ENCODE measurements around the gene MYO1E.
"Not testable (repeated sequence)": the region's sequence is repeated elsewhere in the genome, so short reads cannot be mapped to it uniquely, and the experiment has no call there.

The MYO1E gene

GRCh38 chr15:59131969-59132562 is 240.6 kb downstream of the MYO1E start:
- Histone ChIP-seq H3K36me3 (peaks cover 36 to 41% (median 38%) of the 10 kb centered on the region in 3 donors), H3K4me1 (no peaks in the 10 kb centered on the region), H3K27me3 (no peaks in the 10 kb centered on the region), H3K27ac (no peak overlapping the region), H3K9me3 (peaks cover 0 to 12% (median 5%) of the 10 kb centered on the region in 3 donors), H3K4me3 (no peak overlapping the region)
- intact Hi-C loops (cut with DNase I; ENCODE audit: low total_unique reads) = no loop called here
- no peak for DNase-seq
- no peak for TF ChIP-seq CTCF (IDR thresholded peaks at IDR 0.05)

DNA sequence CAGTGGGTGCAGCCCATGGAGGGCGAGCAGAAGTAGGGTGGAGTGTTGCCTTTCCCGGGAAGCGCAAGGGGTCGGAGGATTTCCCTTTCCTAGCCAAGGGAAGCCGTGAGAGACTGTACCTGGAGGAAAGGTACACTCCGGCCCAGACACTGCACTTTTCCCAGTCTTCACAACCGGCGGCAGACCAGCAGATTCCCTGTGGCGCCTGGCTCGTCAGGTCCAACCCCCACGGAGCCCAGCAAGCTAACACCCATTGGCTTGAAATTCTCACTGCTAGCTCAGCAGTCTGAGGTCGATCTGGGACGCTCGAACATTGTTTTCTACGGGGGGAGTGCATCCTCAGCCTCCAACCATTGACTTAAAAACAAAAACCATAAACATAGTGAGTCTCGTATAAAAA is 241.2 kb downstream of the MYO1E start:
- Histone ChIP-seq H3K4me1 (no peaks in the 10 kb centered on the region), H3K27ac (no peak overlapping the region), H3K9me3 (peaks cover 0 to 18% (median 10%) of the 10 kb centered on the region in 3 donors), H3K27me3 (no peaks in the 10 kb centered on the region), H3K4me3 (no peak overlapping the region), H3K36me3 (peaks cover 30 to 35% (median 32%) of the 10 kb centered on the region in 3 donors)
- DNase-seq = no peak
- intact Hi-C loops (cut with DNase I; ENCODE audit: low total_unique reads) = no loop called here
- TF ChIP-seq CTCF (IDR thresholded peaks at IDR 0.05) = no peak

DNA sequence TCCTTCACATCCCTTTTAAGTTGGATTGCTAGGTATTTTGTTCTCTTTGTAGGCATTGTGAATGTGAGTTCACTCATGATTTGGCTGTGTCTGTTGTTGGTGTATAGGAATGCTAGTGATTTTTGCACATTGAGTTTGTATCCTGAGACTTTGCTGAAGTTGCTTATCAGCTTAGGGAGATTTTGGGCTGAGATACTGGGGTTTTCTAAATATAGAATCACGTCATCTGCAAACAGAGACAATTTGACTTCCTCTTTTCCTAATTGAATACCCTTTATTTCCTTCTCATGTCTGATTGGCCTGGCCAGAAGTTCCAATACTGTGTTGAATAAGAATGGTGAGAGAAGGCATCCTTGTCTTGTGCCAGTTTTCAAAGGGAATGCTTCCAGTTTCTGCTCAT is 245.4 kb downstream of the MYO1E start:
- DNase-seq; H3K4me1 ChIP-seq; H3K27ac ChIP-seq; H3K4me3 ChIP-seq; intact Hi-C loops (cut with DNase I; ENCODE audit: low total_unique reads); H3K36me3 ChIP-seq; H3K27me3 ChIP-seq: not testable (repeated sequence)
- peaks cover 0 to 19% (median 10%) of the 10 kb centered on the region in 3 donors for H3K9me3 ChIP-seq

- peaks cover 0 to 19% (median 10%) of the 10 kb centered on the region in 3 donors for H3K9me3 ChIP-seq
- intact Hi-C loops (cut with DNase I; ENCODE audit: low total_unique reads); H3K27ac ChIP-seq; H3K27me3 ChIP-seq; H3K36me3 ChIP-seq; DNase-seq; H3K4me3 ChIP-seq; H3K4me1 ChIP-seq: not testable (repeated sequence)
These were observed 247.0 kb downstream of the MYO1E start for GRCh38 chr15:59125683-59126082.

DNA sequence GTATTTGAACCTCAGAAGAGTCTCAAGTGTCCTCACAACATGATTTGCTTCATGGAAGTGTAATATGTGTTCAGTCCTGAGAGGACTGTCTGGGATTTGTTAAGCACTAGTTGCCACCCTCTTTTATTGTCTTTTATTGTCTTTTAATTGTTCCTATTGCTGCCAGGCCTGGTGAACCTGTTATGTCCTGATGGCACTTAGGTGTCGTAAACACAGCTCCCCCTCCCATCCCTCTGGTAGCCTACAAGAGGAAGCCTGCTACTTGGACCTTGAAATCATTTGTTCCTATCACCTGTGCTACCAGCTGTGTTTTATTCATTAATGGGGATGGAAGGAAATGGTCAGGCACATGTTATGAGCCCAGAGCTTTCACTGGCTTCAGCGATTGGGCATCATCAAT is 248.4 kb downstream of the MYO1E start:
- H3K27ac ChIP-seq = no peak overlapping the region
- H3K27me3 ChIP-seq = no peaks in the 10 kb centered on the region
- no peak for DNase-seq
- intact Hi-C loops (cut with DNase I; ENCODE audit: low total_unique reads) = no loop called here
- H3K4me3 ChIP-seq = no peak overlapping the region
- H3K9me3 ChIP-seq = peaks cover 0 to 19% (median 6%) of the 10 kb centered on the region in 3 donors
- H3K36me3 ChIP-seq = no peaks in the 10 kb centered on the region
- TF ChIP-seq CTCF (IDR thresholded peaks at IDR 0.05) = no peak
- H3K4me1 ChIP-seq = no peaks in the 10 kb centered on the region

- TF ChIP-seq CTCF (IDR thresholded peaks at IDR 0.05) = no peak
- Histone ChIP-seq H3K36me3 (no peaks in the 10 kb centered on the region), H3K9me3 (no peaks in the 10 kb centered on the region), H3K4me1 (no peaks in the 10 kb centered on the region), H3K4me3 (no peak overlapping the region), H3K27me3 (no peaks in the 10 kb centered on the region), H3K27ac (no peak overlapping the region)
- intact Hi-C loops (cut with DNase I; ENCODE audit: low total_unique reads) = no loop called here
- DNase-seq = no peak
These were observed 251.7 kb downstream of the MYO1E start for GRCh38 chr15:59120937-59121336.

DNA sequence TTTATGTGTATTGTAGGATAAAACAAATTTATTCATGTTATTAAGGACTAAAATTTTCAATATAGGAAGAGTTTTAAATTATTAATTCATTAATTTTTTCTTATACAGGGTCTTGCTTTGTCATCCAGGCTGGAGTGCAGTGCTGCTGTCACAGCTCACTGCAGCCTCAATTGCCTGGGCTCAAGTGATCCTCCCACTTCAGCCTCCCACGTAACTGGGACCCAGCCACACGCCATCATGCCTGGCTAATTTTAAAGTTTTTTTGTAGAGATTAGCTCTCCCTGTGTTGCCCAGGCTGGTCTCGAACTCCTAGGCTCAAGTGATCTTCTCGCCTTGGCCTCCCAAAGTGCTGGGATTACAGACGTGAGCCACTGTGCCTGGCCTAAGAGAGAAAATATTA is 253.0 kb downstream of the MYO1E start:
- H3K36me3 ChIP-seq = no peaks in the 10 kb centered on the region
- no peak for TF ChIP-seq CTCF (IDR thresholded peaks at IDR 0.05)
- no peak overlapping the region for H3K27ac ChIP-seq
- H3K4me3 ChIP-seq = no peak overlapping the region
- intact Hi-C loops (cut with DNase I; ENCODE audit: low total_unique reads) = no loop called here
- no peaks in the 10 kb centered on the region for H3K4me1 ChIP-seq
- no peak for DNase-seq
- H3K9me3 ChIP-seq = no peaks in the 10 kb centered on the region
- H3K27me3 ChIP-seq = no peaks in the 10 kb centered on the region
